CD4-positive, alpha-beta memory T cell (primary cell): Measurements from ENCODE around the gene SLC9A1. TPM values are rescaled to one million over a fixed set of nuclear protein-coding genes. Genes with fewer than 3 reads are reported as not detected.

Source experiments
- CTCF ChIA-PET: fragments of 350-600 bp; sonication (Branson Sonifier 250); formaldehyde crosslinking; loops from one replicate; lab custom pipeline; 2021; ENCODE audit warnings: inconsistent platforms; ENCODE audit not compliant: partially characterized antibody; lab: Charles Lee
- POLR2A ChIA-PET: fragments of 350-600 bp; sonication (Branson Sonifier 250); formaldehyde crosslinking; loops from one replicate; lab custom pipeline; 2021; ENCODE audit not compliant: partially characterized antibody; lab: Charles Lee
- DNase-seq, 5 donors: peaks; one replicate each; pipeline versions ENCODE4 v3.0.0 to v3.0.0-alpha.2; 2020 to 2022; ENCODE audit warnings: mixed read lengths in 1 of 5
- H3K27ac ChIP-seq: one replicate; pipeline ENCODE4 v1.7.0; 2013; ENCODE audit warnings: low read depth, low read length
- H3K27me3 ChIP-seq: 2 replicates; pipeline ENCODE4 v1.7.0; 2013; ENCODE audit warnings: mild to moderate bottlenecking, low read length, moderate library complexity; ENCODE audit not compliant: insufficient read depth
- H3K36me3 ChIP-seq: 2 replicates; pipeline ENCODE4 v1.7.0; 2013; ENCODE audit warnings: mild to moderate bottlenecking, low read length, moderate library complexity; ENCODE audit not compliant: insufficient read depth
- H3K4me1 ChIP-seq: 2 replicates; pipeline ENCODE4 v1.7.0; 2013; ENCODE audit warnings: mild to moderate bottlenecking, low read length, moderate library complexity; ENCODE audit not compliant: insufficient read depth
- H3K4me3 ChIP-seq, 2 donors: one replicate each; pipeline ENCODE4 v1.7.0; 2013; ENCODE audit warnings: low read length in 2 of 2, mild to moderate bottlenecking in 1 of 2
- H3K9me3 ChIP-seq, 2 donors: one replicate each; pipeline ENCODE4 v1.7.0; 2013; ENCODE audit warnings: low read length in 2 of 2, control low read depth in 1 of 2; ENCODE audit not compliant: control insufficient read depth in 1 of 2
- H3K27ac Mint-ChIP-seq, 7 donors: one replicate each; pipeline ENCODE4 v1.8.0; 2020 to 2021; ENCODE audit warnings: mixed read lengths in 7 of 7, mild to moderate bottlenecking in 6 of 7, inconsistent platforms in 3 of 7, moderate library complexity in 3 of 7
- H3K27me3 Mint-ChIP-seq, 2 donors: one replicate each; pipeline ENCODE4 v1.8.0; 2020 to 2021; ENCODE audit warnings: mixed read lengths in 2 of 2
- H3K36me3 Mint-ChIP-seq, 2 donors: one replicate each; pipeline ENCODE4 v1.8.0; 2020 to 2021; ENCODE audit warnings: mixed read lengths in 2 of 2, inconsistent platforms in 1 of 2, mild to moderate bottlenecking in 1 of 2
- H3K4me1 Mint-ChIP-seq, 4 donors: one replicate each; pipeline ENCODE4 v1.8.0; 2020 to 2021; ENCODE audit warnings: mixed read lengths in 4 of 4, mild to moderate bottlenecking in 1 of 4
- H3K4me3 Mint-ChIP-seq, 8 donors: one replicate each; pipeline ENCODE4 v1.8.0; 2020 to 2021; ENCODE audit warnings: mixed read lengths in 8 of 8, mild to moderate bottlenecking in 7 of 8, moderate library complexity in 6 of 8, inconsistent platforms in 3 of 8
- H3K9me3 Mint-ChIP-seq, 8 donors: one replicate each; pipeline ENCODE4 v1.8.0; 2020 to 2021; ENCODE audit warnings: mixed read lengths in 8 of 8, mild to moderate bottlenecking in 5 of 8, inconsistent platforms in 3 of 8, moderate library complexity in 1 of 8
- intact Hi-C: fragments of 100-400 bp; cut with micrococcal nuclease; formaldehyde crosslinking; loops from one replicate; pipeline ENCODE4 v1.15.1; 2023
- polyA plus RNA-seq, 2 donors: library from polyadenylated mRNA; unstranded; fragments of 300-500 nt; fragmentation: Illumina TruSeq; gene quantifications; one replicate each; pipeline ENCODE4 v1.2.3, GENCODE V29; 2021
- total RNA-seq, 2 experiments: library from RNA; stranded (reverse); gene quantifications; one replicate each; pipeline ENCODE4 v1.2.3, GENCODE V29; 2021

The SLC9A1 gene
- total and polyA plus RNA-seq, 4 experiments from 2014 or later, result 2.1 to 15.0 (median 12.3) TPM

GRCh38 chr1:27103498-27103897 lies 51.4 kb downstream of the SLC9A1 start:
- Mint-ChIP-seq H3K27me3 (no peaks in the 10 kb centered on the region), H3K4me3 (peak overlapping the region in 1 of 8 donors; percentile 26), H3K27ac (peak overlapping the region in 2 of 7 donors; percentile 30 to 71), H3K36me3 (peaks cover 0 to 17% of the 10 kb centered on the region in 2 donors), H3K4me1 (peaks cover 0 to 4% (median under 1%) of the 10 kb centered on the region in 4 donors), H3K9me3 (no peaks in the 10 kb centered on the region)
- POLR2A ChIA-PET, result interaction anchor here (1.9 kb wide), 1 partner anchor 8 kb away, joined by 10 read pairs; no protein-coding TSS in a partner anchor
- no peaks in the 10 kb centered on the region for H3K4me1 ChIP-seq
- no peaks in the 10 kb centered on the region for H3K27me3 ChIP-seq
- H3K4me3 ChIP-seq, result no peak overlapping the region
- intact Hi-C loops, result loop anchor here (2.0 kb wide), 1 partner anchor 289 kb away; the partner anchor contains the start of gene GPR3
- no peak for DNase-seq
- no peaks in the 10 kb centered on the region for H3K9me3 ChIP-seq
- CTCF ChIA-PET, result interaction anchor here (0.6 to 7.7 kb wide), 14 partner anchors 9 to 292 kb away, joined by 3 to 145 read pairs (median 6); partner anchors contain the start of gene SLC9A1
- peaks cover 5% of the 10 kb centered on the region for H3K36me3 ChIP-seq
- no peak overlapping the region for H3K27ac ChIP-seq

GRCh38 chr1:27102707-27103468 lies 52.0 kb downstream of the SLC9A1 start:
- intact Hi-C loops, result loop anchor here (1.0 to 2.0 kb wide), 3 partner anchors 95 to 290 kb away; partner anchors contain the start of gene GPR3
- Histone ChIP-seq H3K4me3 (no peak overlapping the region), H3K27ac (no peak overlapping the region), H3K27me3 (no peaks in the 10 kb centered on the region), H3K4me1 (no peaks in the 10 kb centered on the region), H3K36me3 (peaks cover 5% of the 10 kb centered on the region), H3K9me3 (no peaks in the 10 kb centered on the region)
- Mint-ChIP-seq H3K4me3 (peak overlapping the region in 1 of 8 donors; percentile 26), H3K36me3 (peaks cover 0 to 17% of the 10 kb centered on the region in 2 donors), H3K9me3 (no peaks in the 10 kb centered on the region), H3K4me1 (peaks cover 0 to 4% (median under 1%) of the 10 kb centered on the region in 4 donors), H3K27ac (peak overlapping the region in 4 of 7 donors; percentile 24 to 71 (median 38)), H3K27me3 (no peaks in the 10 kb centered on the region)
- ChIA-PET CTCF (interaction anchor here (0.7 to 15.4 kb wide), 21 partner anchors 10 to 293 kb away, joined by 3 to 247 read pairs (median 5); partner anchors contain the start of gene SLC9A1), POLR2A (interaction anchor here (1.0 to 1.9 kb wide), 3 partner anchors 9 to 183 kb away, joined by 3 to 10 read pairs (median 3); partner anchors contain the start of gene SLC9A1)
- peak; percentile 67 to 79 (median 71) for DNase-seq

- peaks cover 5% of the 10 kb centered on the region for H3K36me3 ChIP-seq
- POLR2A ChIA-PET, result interaction anchor here (1.0 to 1.9 kb wide), 3 partner anchors 10 to 183 kb away, joined by 3 to 10 read pairs (median 3); partner anchors contain the start of gene SLC9A1
- peak overlapping the region in 2 of 7 donors; percentile 24 to 71 for H3K27ac Mint-ChIP-seq
Measured at GRCh38 chr1:27102134-27102706, 52.7 kb downstream of the SLC9A1 start.

GRCh38 chr1:27101696-27102095 lies 53.2 kb downstream of the SLC9A1 start:
- H3K36me3 Mint-ChIP-seq, result peaks cover 0 to 19% of the 10 kb centered on the region in 2 donors
- no peak overlapping the region for H3K27ac Mint-ChIP-seq
- no peak overlapping the region for H3K27ac ChIP-seq
- H3K4me1 Mint-ChIP-seq, result peaks cover 0 to 4% (median 4%) of the 10 kb centered on the region in 4 donors
- ChIA-PET CTCF (interaction anchor here (0.8 to 15.4 kb wide), 20 partner anchors 11 to 294 kb away, joined by 3 to 247 read pairs (median 6); partner anchors contain the start of gene SLC9A1), POLR2A (interaction anchor here (1.0 to 1.9 kb wide), 3 partner anchors 10 to 184 kb away, joined by 3 to 10 read pairs (median 3); partner anchors contain the start of gene SLC9A1)
- H3K9me3 Mint-ChIP-seq, result no peaks in the 10 kb centered on the region
- H3K36me3 ChIP-seq, result peaks cover 5% of the 10 kb centered on the region
- no peak overlapping the region for H3K4me3 Mint-ChIP-seq
- no peak for DNase-seq
- H3K27me3 ChIP-seq, result no peaks in the 10 kb centered on the region
- no peaks in the 10 kb centered on the region for H3K4me1 ChIP-seq
- no peak overlapping the region for H3K4me3 ChIP-seq
- H3K27me3 Mint-ChIP-seq, result no peaks in the 10 kb centered on the region
- intact Hi-C loops, result loop anchor here (1.0 to 2.0 kb wide), 3 partner anchors 97 to 291 kb away; partner anchors contain the start of gene GPR3
- H3K9me3 ChIP-seq, result no peaks in the 10 kb centered on the region

More at GRCh38 chr1:27102134-27102706, 52.7 kb downstream of the SLC9A1 start:
- Mint-ChIP-seq H3K27me3 (no peaks in the 10 kb centered on the region), H3K9me3 (no peaks in the 10 kb centered on the region), H3K4me1 (peaks cover 0 to 6% (median 4%) of the 10 kb centered on the region in 4 donors), H3K36me3 (peaks cover 0 to 19% of the 10 kb centered on the region in 2 donors), H3K4me3 (no peak overlapping the region)
- CTCF ChIA-PET, result interaction anchor here (0.7 to 15.4 kb wide), 21 partner anchors 11 to 294 kb away, joined by 3 to 247 read pairs (median 5); partner anchors contain the start of gene SLC9A1
- H3K27me3 ChIP-seq, result no peaks in the 10 kb centered on the region
- DNase-seq, result no peak
- H3K9me3 ChIP-seq, result no peaks in the 10 kb centered on the region
- H3K4me1 ChIP-seq, result no peaks in the 10 kb centered on the region
- no peak overlapping the region for H3K4me3 ChIP-seq
- H3K27ac ChIP-seq, result no peak overlapping the region
- intact Hi-C loops, result loop anchor here (1.0 to 2.0 kb wide), 3 partner anchors 96 to 291 kb away; partner anchors contain the start of gene GPR3

GRCh38 chr1:27101054-27101491 lies 53.9 kb downstream of the SLC9A1 start:
- intact Hi-C loops, result no loop called here
- POLR2A ChIA-PET, result no interaction called here
- CTCF ChIA-PET, result interaction anchor here (1.1 to 15.4 kb wide), 6 partner anchors 12 to 201 kb away, joined by 3 to 247 read pairs (median 46); no protein-coding TSS in a partner anchor
- no peaks in the 10 kb centered on the region for H3K27me3 Mint-ChIP-seq
- H3K27ac Mint-ChIP-seq, result peak overlapping the region in 1 of 7 donors; percentile 65
- H3K4me1 ChIP-seq, result no peaks in the 10 kb centered on the region
- H3K4me3 Mint-ChIP-seq, result no peak overlapping the region
- peaks cover 0 to 4% (median 4%) of the 10 kb centered on the region in 4 donors for H3K4me1 Mint-ChIP-seq
- no peak overlapping the region for H3K27ac ChIP-seq
- no peaks in the 10 kb centered on the region for H3K9me3 ChIP-seq
- no peaks in the 10 kb centered on the region for H3K9me3 Mint-ChIP-seq
- no peaks in the 10 kb centered on the region for H3K27me3 ChIP-seq
- DNase-seq, result no peak
- H3K4me3 ChIP-seq, result no peak overlapping the region
- peaks cover 0 to 16% of the 10 kb centered on the region in 2 donors for H3K36me3 Mint-ChIP-seq
- peaks cover 5% of the 10 kb centered on the region for H3K36me3 ChIP-seq

GRCh38 chr1:27100335-27101053 lies 54.4 kb downstream of the SLC9A1 start:
- peaks cover 0 to 4% (median 4%) of the 10 kb centered on the region in 4 donors for H3K4me1 Mint-ChIP-seq
- no peaks in the 10 kb centered on the region for H3K9me3 Mint-ChIP-seq
- no peak overlapping the region for H3K4me3 ChIP-seq
- peaks cover under 1% of the 10 kb centered on the region for H3K36me3 ChIP-seq
- CTCF ChIA-PET, result interaction anchor here (0.6 to 15.4 kb wide), 7 partner anchors 12 to 498 kb away, joined by 3 to 247 read pairs (median 4); no protein-coding TSS in a partner anchor
- H3K27me3 Mint-ChIP-seq, result no peaks in the 10 kb centered on the region
- intact Hi-C loops, result no loop called here
- no peak overlapping the region for H3K27ac ChIP-seq
- peak overlapping the region in 1 of 7 donors; percentile 65 for H3K27ac Mint-ChIP-seq
- no peaks in the 10 kb centered on the region for H3K27me3 ChIP-seq
- POLR2A ChIA-PET, result interaction anchor here (0.6 kb wide), 1 partner anchor 56 kb away, joined by 3 read pairs; no protein-coding TSS in a partner anchor
- H3K9me3 ChIP-seq, result no peaks in the 10 kb centered on the region
- peaks cover 0 to 12% of the 10 kb centered on the region in 2 donors for H3K36me3 Mint-ChIP-seq
- no peaks in the 10 kb centered on the region for H3K4me1 ChIP-seq
- no peak for DNase-seq
- H3K4me3 Mint-ChIP-seq, result no peak overlapping the region
